HG02678 (cell line): ENCODE data around the gene COPE.
"Not testable (repeated sequence)": the region's sequence is repeated elsewhere in the genome, so short reads cannot be mapped to it uniquely, and the experiment has no call there.

Experiments
- ATAC-seq: cut with Tn5 transposase; IDR thresholded peaks from one replicate; pipeline ENCODE4 v1.9.1; 2021; ENCODE audit warnings: mild to moderate bottlenecking, moderate library complexity; ENCODE audit not compliant: unreplicated experiment

COPE gene

GRCh38 chr19:18919086-18919899 is at the start of gene COPE, which contains the start of gene DDX49:
COPE (minus strand) TSS chr19:18919387; CDS start chr19:18919348, 39 bp downstream.
DDX49 (plus strand) TSS chr19:18919715; CDS start chr19:18919742, 27 bp downstream.
- peak; percentile 95 for ATAC-seq

GRCh38 chr19:18967358-18968146 is 48.4 kb upstream of the COPE start:
- no peak for ATAC-seq

- no peak for ATAC-seq
Measured at GRCh38 chr19:18966307-18966706, 47.1 kb upstream of the COPE start.

DNA sequence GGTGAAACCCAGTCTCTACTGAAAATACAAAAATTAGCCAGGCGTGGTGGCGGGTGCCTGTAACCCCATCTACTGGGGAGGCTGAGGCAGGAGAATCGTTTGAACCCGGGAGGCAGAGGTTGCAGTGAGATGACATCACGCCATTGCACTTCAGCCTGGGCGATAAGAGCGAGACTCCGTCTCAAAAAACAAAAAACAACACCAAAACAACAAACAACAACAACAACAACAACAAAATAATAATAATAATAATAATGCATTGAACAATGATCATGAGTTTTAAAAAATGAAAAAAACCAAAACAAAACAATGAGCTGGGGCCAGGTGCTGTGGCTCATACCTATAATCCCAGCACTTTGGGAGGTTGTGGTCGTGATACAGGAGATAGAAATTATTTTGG is 44.9 kb upstream of the COPE start:
- no peak for ATAC-seq

- no peak for ATAC-seq
Measured at GRCh38 chr19:18961767-18962620, 42.8 kb upstream of the COPE start.

DNA sequence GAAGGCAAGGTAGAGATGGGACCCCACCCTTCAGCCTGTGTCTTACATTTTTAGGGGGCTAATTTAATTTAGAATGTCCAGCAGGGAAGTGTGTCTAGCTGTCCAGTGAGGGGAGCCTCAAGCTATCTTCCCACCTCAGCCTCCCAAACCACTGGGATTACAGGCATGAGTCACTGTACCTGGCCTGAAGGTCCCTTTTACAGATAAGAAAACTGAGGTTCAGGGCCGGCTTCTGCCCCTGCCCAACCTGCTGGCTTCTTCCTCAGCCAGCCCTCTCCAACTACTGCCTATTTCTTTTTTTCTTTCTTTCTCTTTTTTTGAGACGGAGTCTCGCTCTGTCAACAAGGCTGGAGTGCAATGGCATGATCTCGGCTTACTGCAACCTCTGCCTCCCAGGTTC is 41.2 kb upstream of the COPE start:
- no peak for ATAC-seq

GRCh38 chr19:18955042-18955441 is 35.9 kb upstream of the COPE start:
- no peak for ATAC-seq

DNA sequence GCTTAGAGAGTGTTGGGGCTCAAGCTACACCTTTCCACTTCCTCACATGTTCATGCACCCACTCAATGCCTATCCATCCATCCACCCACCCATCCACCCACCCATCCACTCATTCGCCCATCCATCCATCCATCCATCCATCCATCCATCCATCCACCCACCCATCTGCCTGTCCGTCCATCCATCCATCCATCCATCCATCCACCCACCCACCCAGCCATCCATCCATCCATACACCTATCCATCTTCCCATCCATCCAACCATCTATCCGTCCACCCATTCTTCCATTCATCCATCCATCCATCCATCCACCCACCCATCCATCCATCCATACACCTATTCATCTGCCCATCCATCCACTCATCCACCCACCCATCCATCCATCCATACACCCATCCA is 34.9 kb upstream of the COPE start:
- ATAC-seq, result no peak

DNA sequence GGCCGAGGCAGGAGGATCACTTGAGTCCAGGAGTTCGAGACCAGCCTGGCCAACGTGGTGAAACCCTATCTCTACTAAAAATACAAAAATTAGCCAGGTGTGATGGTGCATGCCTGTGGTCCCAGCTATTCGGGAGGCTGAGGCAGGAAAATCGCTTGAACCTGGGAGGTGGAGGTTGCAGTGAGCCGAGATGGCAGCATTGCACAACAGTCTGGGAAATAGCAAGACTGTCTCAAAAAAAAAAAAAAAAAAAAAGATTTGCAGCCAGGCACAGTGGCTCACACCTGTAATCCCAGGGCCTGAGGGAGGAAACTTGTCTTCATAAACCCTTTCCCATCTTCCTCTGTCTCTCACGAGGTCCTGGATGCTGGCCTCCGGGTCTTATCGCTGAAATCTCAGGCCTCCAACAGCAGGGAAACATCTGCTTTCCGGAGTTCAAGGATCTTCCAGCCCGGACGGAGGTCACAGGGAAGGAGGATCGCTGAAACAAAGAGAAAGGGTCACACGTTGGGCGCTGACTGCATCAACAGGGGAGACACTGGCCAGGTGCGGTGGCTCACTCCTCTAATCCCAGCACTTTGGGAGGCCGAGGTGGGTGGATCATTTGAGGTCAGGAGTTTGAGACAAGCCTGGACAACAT is 33.3 kb upstream of the COPE start:
- not testable (repeated sequence) for ATAC-seq

DNA sequence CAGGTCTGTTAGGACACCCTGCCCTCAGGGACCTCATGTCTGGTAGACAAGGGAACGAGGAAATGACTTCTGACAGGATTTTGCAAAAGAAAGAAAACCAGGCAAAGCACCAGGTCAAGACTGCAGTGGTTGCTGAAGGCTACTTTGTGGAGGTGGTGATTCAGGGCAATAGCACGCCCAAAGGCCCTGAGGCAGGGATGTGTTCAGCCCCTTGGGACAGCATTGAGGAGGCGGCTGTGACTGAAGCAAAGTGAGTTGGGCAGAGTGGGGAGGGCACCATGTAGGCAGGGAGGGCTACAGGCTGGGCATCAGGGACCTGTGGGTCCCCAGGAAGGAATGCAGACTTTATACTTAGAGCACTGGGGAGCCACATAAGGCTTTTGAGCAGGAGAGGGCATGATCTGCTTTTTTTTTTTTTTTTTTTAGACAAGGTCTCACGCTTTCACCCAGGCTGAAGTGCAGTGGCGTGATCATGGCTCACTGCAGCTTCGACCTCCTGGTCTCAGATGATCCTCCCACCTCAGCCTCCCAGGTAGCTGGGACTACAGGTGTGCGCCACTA is 32.6 kb upstream of the COPE start:
- no peak for ATAC-seq

DNA sequence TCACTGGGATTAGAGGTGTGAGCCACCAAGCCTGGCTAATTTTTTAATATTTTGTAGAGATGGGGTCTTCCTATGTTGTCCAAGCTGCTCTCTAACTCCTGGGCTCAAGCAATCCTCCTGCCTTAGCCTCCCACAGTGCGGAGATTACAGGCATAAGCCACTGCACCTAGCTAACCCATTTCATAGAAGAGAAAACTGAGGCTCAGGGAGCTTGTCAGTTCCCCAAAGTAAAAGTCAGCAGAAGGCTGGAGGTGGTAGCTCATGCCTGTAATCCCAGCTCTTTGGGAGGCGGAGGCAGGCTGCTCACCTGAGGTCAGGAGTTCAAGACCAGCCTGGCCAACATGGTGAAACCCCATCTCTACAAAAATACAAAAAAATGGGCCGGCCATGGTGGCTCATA is 30.7 kb upstream of the COPE start:
- no peak for ATAC-seq

DNA sequence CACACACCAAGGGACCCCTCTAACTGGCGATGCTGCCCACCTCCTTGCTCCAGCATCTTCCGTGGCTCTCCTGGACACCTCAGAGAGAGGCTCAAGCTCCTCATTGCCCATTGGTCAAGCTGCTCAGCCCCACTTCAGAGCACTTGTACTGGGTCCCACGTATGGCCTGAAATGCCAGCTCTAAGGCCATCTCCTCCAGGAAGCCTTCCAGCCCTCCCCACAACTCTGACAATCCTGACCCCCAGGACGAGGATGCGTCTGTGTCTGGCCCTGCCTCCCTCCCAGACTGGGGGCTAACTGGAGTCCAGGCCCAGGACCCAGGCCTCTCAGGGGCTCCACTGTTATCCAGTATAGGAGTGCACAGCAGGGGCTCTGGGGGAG is 29.8 kb upstream of the COPE start:
- no peak for ATAC-seq

- ATAC-seq, result no peak
Measured at GRCh38 chr19:18948075-18948975, 29.1 kb upstream of the COPE start.

GRCh38 chr19:18946918-18947317 is 27.7 kb upstream of the COPE start:
- no peak for ATAC-seq

- ATAC-seq, result no peak
Measured at GRCh38 chr19:18946335-18946734, 27.1 kb upstream of the COPE start.

DNA sequence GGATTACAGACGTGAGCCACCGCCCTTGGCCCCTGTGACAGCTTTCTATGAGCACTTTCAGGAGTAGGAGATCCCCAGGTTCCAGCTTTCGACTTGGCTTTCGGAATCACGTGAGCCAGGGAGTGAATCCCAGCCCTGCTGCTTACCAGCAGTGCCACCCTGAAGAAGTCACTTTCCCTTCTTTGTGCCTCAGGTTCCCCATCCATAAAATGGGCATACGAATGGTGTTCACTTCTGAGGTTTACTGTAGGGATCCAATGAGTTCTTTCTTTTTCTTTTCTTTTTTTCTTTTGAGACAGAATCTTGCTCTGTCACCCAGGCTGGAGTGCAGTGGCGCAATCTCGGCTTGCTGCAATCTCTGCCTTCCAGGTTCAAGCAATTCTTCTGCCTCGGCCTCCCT is 26.1 kb upstream of the COPE start:
- ATAC-seq, result no peak

DNA sequence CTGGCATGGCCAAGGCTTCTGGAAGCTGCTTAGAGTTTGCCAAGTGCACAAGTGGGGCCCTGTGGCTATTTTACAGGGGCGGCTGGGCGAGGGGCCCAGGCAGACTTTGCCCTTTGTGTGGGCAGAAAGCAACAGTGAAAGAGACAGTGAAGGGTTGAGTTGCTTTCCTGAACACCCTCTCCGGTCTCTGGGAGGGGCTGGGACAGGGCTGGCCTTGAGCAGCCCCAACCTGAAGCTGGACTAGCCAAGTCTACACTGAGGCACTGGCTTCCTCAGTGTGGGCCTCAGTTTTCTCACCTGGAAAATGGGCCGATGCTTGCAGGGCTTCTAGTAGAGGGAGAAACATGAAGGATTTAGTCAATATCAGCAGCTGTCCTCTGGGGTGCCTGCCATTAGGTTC is 24.3 kb upstream of the COPE start:
- ATAC-seq, result no peak

DNA sequence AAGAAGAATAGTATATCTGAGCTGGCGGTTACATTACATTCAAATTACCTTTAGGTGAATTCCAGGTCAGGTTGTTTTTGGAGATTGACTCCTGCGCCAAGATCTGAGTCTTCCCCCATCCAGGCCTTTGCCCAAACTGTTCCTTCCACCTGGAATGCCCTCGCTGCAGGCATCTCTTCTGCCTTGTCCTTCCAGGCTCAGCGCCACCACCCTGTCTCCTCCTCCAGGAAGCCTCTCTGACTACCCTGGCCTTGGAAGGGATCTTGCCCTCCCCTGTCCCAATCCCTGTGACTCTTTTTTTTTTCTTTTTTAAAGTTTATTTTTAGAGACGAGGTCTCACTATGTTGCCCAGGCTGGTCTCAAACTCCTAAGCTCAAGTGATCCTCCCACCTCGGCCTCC is 23.5 kb upstream of the COPE start:
- no peak for ATAC-seq

GRCh38 chr19:18941628-18942354 is 22.6 kb upstream of the COPE start:
- ATAC-seq, result no peak
